ENCODE data around the gene MED27. TPM values are rescaled to one million over a fixed set of nuclear protein-coding genes. Genes with fewer than 3 reads are reported as not detected.

The MED27 gene
- total and polyA plus RNA-seq, 2 of the 8 experiments (the other 6 are each of a cell fraction or from before 2014, with no cell fraction given): 29.9 to 56.5 TPM

DNA sequence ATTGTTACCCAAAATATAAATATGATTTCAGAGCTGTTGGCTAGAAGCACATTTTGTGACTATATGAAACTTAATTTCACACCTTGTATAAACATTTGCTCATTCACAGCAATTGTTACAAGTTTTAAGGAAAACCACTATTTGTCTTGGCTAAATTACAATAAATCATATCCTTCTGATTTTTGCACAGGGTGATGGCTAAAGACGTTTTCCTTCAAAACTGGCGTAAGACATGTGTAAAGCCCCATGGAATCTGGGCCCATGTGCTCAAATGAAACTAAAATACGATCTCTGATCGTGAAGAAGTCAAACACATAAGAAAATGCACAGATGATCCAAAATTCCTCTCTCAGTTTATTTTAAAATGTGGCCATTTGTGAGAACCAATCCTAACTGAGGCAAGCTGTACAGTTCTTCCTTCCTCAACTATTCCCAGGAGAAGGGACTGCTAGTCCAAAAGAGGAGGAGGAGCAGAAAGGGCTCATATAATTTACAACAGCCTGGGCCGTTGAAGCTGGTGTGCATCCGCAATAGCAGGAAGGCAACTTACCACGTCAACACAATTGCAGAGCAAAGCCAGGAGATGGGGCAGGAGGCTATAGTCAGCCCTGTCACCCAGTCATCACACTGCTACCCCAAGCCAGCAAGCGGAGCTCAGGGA lies 98.4 kb downstream of the MED27 start:
- Histone ChIP-seq H3K18ac (ENCODE audit: extremely low read depth, low read length) (no peak overlapping the region), H4K8ac (ENCODE audit: extremely low read depth, insufficient read depth, low read length) (0 out of 2 replicates have a peak overlapping the region, but pooled peaks have one; percentile 11), H3K23ac (ENCODE audit: insufficient read length) (no peak overlapping the region), H2BK20ac (ENCODE audit: low read length) (no peak overlapping the region), H3K14ac (ENCODE audit: insufficient read length) (no peak overlapping the region), H3K56ac (replicated peaks; ENCODE audit: insufficient read length, low read depth, low read length) (no peak overlapping the region), H3K79me1 (ENCODE audit: low read depth, low read length) (no peaks in the 10 kb centered on the region; the same call in 1 of the 2 replicates), H3K4ac (replicated peaks; ENCODE audit: insufficient read length, low read depth, low read length) (no peak overlapping the region), H2BK120ac (replicated peaks; ENCODE audit: low read depth, low read length) (no peak overlapping the region), H2BK15ac (ENCODE audit: low read length) (no peak overlapping the region), H3K36me3 (ENCODE audit: control insufficient read depth in 2 of 4, insufficient read depth in 4 of 4, low read length in 3 of 4) (no peaks in the 10 kb centered on the region), H4K20me1 (replicated peaks in 1 of 2; ENCODE audit: control insufficient read depth in 1 of 2, insufficient read depth in 2 of 2, low read length in 2 of 2) (peaks cover 2% of the 10 kb centered on the region in 2 experiments), H3K79me2 (ENCODE audit: control insufficient read depth in 1 of 2, insufficient read depth in 2 of 2, low read length in 2 of 2) (no peaks in the 10 kb centered on the region), H3K23me2 (ENCODE audit: low read depth, low read length) (no peaks in the 10 kb centered on the region), H3K27me3 (replicated peaks in 1 of 4; ENCODE audit: control insufficient read depth in 3 of 4, extremely low read depth in 1 of 4, insufficient read depth in 3 of 4, low read length in 3 of 4) (no peaks in the 10 kb centered on the region), H3K4me3 (ENCODE audit: extremely low read depth in 1 of 4, insufficient read depth in 2 of 4, low read depth in 3 of 4, low read length in 4 of 4) (no peak overlapping the region), H3K4me2 (ENCODE audit: insufficient read depth in 1 of 2, low read depth in 2 of 2, low read length in 2 of 2) (no peak overlapping the region), H2AK5ac (ENCODE audit: low read depth, low read length) (no peak overlapping the region), H3K9me3 (ENCODE audit: insufficient read depth in 2 of 2, low read depth in 1 of 2, low read length in 1 of 2) (no peaks in the 10 kb centered on the region), H2BK5ac (ENCODE audit: low read depth, low read length) (no peak overlapping the region), H3K4me1 (replicated peaks in 1 of 4; ENCODE audit: control insufficient read depth in 3 of 4, insufficient read depth in 4 of 4, low read length in 3 of 4) (no peaks in the 10 kb centered on the region), H4K91ac (replicated peaks; ENCODE audit: insufficient read length, low read length) (no peak overlapping the region), H3K27ac (ENCODE audit: low read depth, low read length) (no peak overlapping the region), H4K5ac (ENCODE audit: insufficient read length, low read depth, low read length) (no peak overlapping the region), H2AFZ (ENCODE audit: low read length) (no peak overlapping the region), H2BK12ac (ENCODE audit: low read depth, low read length) (no peak overlapping the region), H3K9ac (replicated peaks in 1 of 4; ENCODE audit: extremely low read depth in 1 of 4, low read depth in 3 of 4, low read length in 3 of 4) (no peak overlapping the region)
- WGBS, 2 experiments (ENCODE audit: extremely low coverage in 1 of 2, insufficient coverage in 1 of 2, insufficient read length in 1 of 2, insufficient replicate concordance in 2 of 2, low coverage in 1 of 2, low lambda C conversion rate in 2 of 2, missing lambda C conversion rate in 1 of 2): 82% methylated on average over 8 of the region's 8 CpGs; no CpG with 5 or more reads in 1 of the 2 experiments
- DNase-seq (ENCODE audit: low read depth in 1 of 2, low spot score in 2 of 2) (no peak), FAIRE-seq (no peak)
- CTCF ChIA-PET (ENCODE audit: partially characterized antibody): interaction anchor here (0.7 to 1.9 kb wide), 6 partner anchors 13 to 222 kb away, joined by 3 to 4 read pairs (median 3); no protein-coding TSS in a partner anchor
- POLR2A ChIA-PET (ENCODE audit: partially characterized antibody): no interaction called here
- TF ChIP-seq KDM4A (IDR thresholded peaks at IDR 0.05; ENCODE audit: low read depth, low read length, severe bottlenecking) (no peak), RAD21 (IDR thresholded peaks at IDR 0.05 in 1 of 2, conservative IDR thresholded peaks at IDR 0.05 in 1 of 2; ENCODE audit: low read depth in 2 of 2, low read length in 2 of 2) (peak; percentile 34 to 53)
- TF ChIP-seq, protein P1, sequence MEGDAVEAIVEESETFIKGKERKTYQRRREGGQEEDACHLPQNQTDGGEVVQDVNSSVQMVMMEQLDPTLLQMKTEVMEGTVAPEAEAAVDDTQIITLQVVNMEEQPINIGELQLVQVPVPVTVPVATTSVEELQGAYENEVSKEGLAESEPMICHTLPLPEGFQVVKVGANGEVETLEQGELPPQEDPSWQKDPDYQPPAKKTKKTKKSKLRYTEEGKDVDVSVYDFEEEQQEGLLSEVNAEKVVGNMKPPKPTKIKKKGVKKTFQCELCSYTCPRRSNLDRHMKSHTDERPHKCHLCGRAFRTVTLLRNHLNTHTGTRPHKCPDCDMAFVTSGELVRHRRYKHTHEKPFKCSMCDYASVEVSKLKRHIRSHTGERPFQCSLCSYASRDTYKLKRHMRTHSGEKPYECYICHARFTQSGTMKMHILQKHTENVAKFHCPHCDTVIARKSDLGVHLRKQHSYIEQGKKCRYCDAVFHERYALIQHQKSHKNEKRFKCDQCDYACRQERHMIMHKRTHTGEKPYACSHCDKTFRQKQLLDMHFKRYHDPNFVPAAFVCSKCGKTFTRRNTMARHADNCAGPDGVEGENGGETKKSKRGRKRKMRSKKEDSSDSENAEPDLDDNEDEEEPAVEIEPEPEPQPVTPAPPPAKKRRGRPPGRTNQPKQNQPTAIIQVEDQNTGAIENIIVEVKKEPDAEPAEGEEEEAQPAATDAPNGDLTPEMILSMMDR (IDR thresholded peaks at IDR 0.05; ENCODE audit: control extremely low read depth in 1 of 3, insufficient read depth in 1 of 3, low read depth in 1 of 3, low read length in 3 of 3): peak in 2 of 3 experiments; percentile 9 to 30; a peak in 2 of 4 replicates
